Stimulated activated CD4-positive, alpha-beta T cell treated with anti-CD3 and anti-CD28 coated beads, Interleukin-1b, Interleukin-23, amount 100 ng/mL, for 1 hour (primary cell): Measurements from ENCODE around the gene BCKDK.
A peak's percentile ranks its signal among the peaks of the same experiment; 100 is the strongest.
"Not testable (repeated sequence)": the region's sequence is repeated elsewhere in the genome, so short reads cannot be mapped to it uniquely, and the experiment has no call there.

Source experiments
- DNase-seq, 2 donors: peaks; one replicate each; pipeline ENCODE4 v3.0.0-alpha.2; 2020; ENCODE audit warnings: low read depth in 2 of 2

The BCKDK gene

GRCh38 chr16:31094424-31095120 is 13.6 kb upstream of the BCKDK start, which contains the start of gene VKORC1:
VKORC1 (minus strand) TSS chr16:31094797; CDS start chr16:31094729, 68 bp downstream.
- DNase-seq, result peak; percentile 59 to 70

- no peak for DNase-seq
Measured at GRCh38 chr16:31099860-31100638, 8.1 kb upstream of the BCKDK start.

- DNase-seq, result not testable (repeated sequence)
Measured at GRCh38 chr16:31100876-31101641, 7.1 kb upstream of the BCKDK start.

- peak; percentile 41 to 80 for DNase-seq
Measured at GRCh38 chr16:31105677-31106213, 2.4 kb upstream of the BCKDK start.

- DNase-seq, result no peak
Measured at GRCh38 chr16:31106509-31107464, 1.4 kb upstream of the BCKDK start.

- DNase-seq, result no peak
Measured at GRCh38 chr16:31107465-31107867, 720 bp upstream of the BCKDK start.

- DNase-seq, result no peak
Measured at GRCh38 chr16:31108794-31109558, 790 bp downstream of the BCKDK start.

- no peak for DNase-seq
Measured at GRCh38 chr16:31109622-31110021, 1.4 kb downstream of the BCKDK start.

GRCh38 chr16:31110106-31111034 is 2.2 kb downstream of the BCKDK start:
- no peak for DNase-seq

GRCh38 chr16:31111881-31112466 is 3.8 kb downstream of the BCKDK start:
- DNase-seq, result no peak

GRCh38 chr16:31112711-31113110 is 4.5 kb downstream of the BCKDK start:
- no peak for DNase-seq

- no peak for DNase-seq
Measured at GRCh38 chr16:31113121-31114120, 5.2 kb downstream of the BCKDK start.

- DNase-seq, result no peak
Measured at GRCh38 chr16:31114468-31114867, 6.3 kb downstream of the BCKDK start.

- peak; percentile 90 for DNase-seq
Measured at GRCh38 chr16:31117384-31118222, 9.4 kb downstream of the BCKDK start, which contains the start of gene KAT8. KAT8 (plus strand) TSS chr16:31117664; CDS start chr16:31117682, 18 bp downstream.

- no peak for DNase-seq
Measured at GRCh38 chr16:31118223-31119155, 10.3 kb downstream of the BCKDK start.
